SU-DHL-6 (cell line): ENCODE data around the gene TMEM143.

Experiments used
- H2AFZ ChIP-seq: fragments of 200-600 bp; sonication (generic); 2 replicates; pipeline ENCODE4 v1.6.1; 2014; ENCODE audit warnings: low read depth, mild to moderate bottlenecking, moderate library complexity, mixed read lengths, antibody characterized with exemption, low read length; ENCODE audit not compliant: severe bottlenecking
- H3F3A ChIP-seq: fragments of 200-600 bp; shearing (Covaris generic); 2 replicates; pipeline ENCODE4 v1.6.0; 2016; ENCODE audit warnings: antibody characterized with exemption, mild to moderate bottlenecking; ENCODE audit not compliant: insufficient read depth
- H3K27ac ChIP-seq: fragments of 200-600 bp; sonication (generic); 2 replicates; pipeline ENCODE4 v1.5.1; 2016; ENCODE audit warnings: low read depth, mild to moderate bottlenecking, low read length, moderate library complexity, mixed read lengths
- H3K27me3 ChIP-seq: fragments of 200-600 bp; sonication (generic), shearing (Covaris generic); 2 replicates; pipeline ENCODE4 v1.6.0; 2014; ENCODE audit warnings: mild to moderate bottlenecking, low read length
- H3K36me3 ChIP-seq: fragments of 200-600 bp; sonication (generic); 2 replicates; pipeline ENCODE4 v1.6.1; 2014; ENCODE audit warnings: mild to moderate bottlenecking, low read length, mixed read lengths
- H3K4me2 ChIP-seq: fragments of 300-600, 200-600 bp; shearing (Covaris generic), sonication (generic); 2 replicates; pipeline ENCODE4 v1.6.0; 2014; ENCODE audit warnings: low read length, low read depth, mild to moderate bottlenecking; ENCODE audit not compliant: poor library complexity, severe bottlenecking
- H3K4me3 ChIP-seq: fragments of 200-600 bp; sonication (generic); 2 replicates; pipeline ENCODE4 v1.5.1; 2014; ENCODE audit warnings: antibody characterized with exemption, low read length, mild to moderate bottlenecking, mixed read lengths; ENCODE audit not compliant: insufficient read depth, poor library complexity, severe bottlenecking
- H3K79me2 ChIP-seq: fragments of 200-600 bp; sonication (generic); 2 replicates; pipeline ENCODE4 v1.6.1; 2014; ENCODE audit warnings: mild to moderate bottlenecking, low read length, moderate library complexity; ENCODE audit not compliant: insufficient read depth
- H3K9ac ChIP-seq: fragments of 200-600 bp; sonication (generic); 2 replicates; pipeline ENCODE4 v1.7.0; 2014; ENCODE audit warnings: mild to moderate bottlenecking, low read length
- H3K9me2 ChIP-seq: fragments of 200-600 bp; sonication (generic); replicated peaks from 2 replicates; pipeline ENCODE4 v1.6.1; 2014; ENCODE audit warnings: low read length; ENCODE audit not compliant: insufficient read depth
- H3K9me3 ChIP-seq: fragments of 200-600 bp; sonication (generic); 2 replicates; pipeline ENCODE4 v1.6.1; 2014; ENCODE audit warnings: low read length, mixed read lengths; ENCODE audit not compliant: insufficient read depth
- H4K20me1 ChIP-seq: fragments of 200-600 bp; sonication (generic); 2 replicates; pipeline ENCODE4 v1.6.1; 2014; ENCODE audit warnings: low read depth, mild to moderate bottlenecking, antibody characterized with exemption, low read length, moderate library complexity, mixed read lengths
- CTCF ChIP-seq: fragments of 200-600 bp; sonication (generic); IDR thresholded peaks from one replicate; pipeline ENCODE4 v1.5.1; 2017; ENCODE audit warnings: antibody characterized with exemption, mild to moderate bottlenecking, low read length, moderate library complexity; ENCODE audit not compliant: insufficient read depth, poor library complexity, severe bottlenecking
- EZH2phosphoT487 ChIP-seq: fragments of 200-600 bp; sonication (generic), shearing (Covaris generic); conservative IDR thresholded peaks from 2 replicates; pipeline ENCODE4 v1.6.1; 2018; ENCODE audit warnings: mild to moderate bottlenecking, antibody characterized with exemption, low read length, moderate library complexity, mixed read lengths

The TMEM143 gene

GRCh38 chr19:48287748-48288147 is 76.0 kb downstream of the TMEM143 start:
- no peaks in the 10 kb centered on the region for H3F3A ChIP-seq
- H3K27me3 ChIP-seq, result 0 out of 2 replicates have a peak, but pooled peaks cover 4% of the 10 kb centered on the region
- H3K36me3 ChIP-seq, result no peaks in the 10 kb centered on the region
- TF ChIP-seq EZH2phosphoT487, result no peak
- TF ChIP-seq CTCF, result no peak
- H3K9me2 ChIP-seq, result no peaks in the 10 kb centered on the region
- H3K27ac ChIP-seq, result no peak overlapping the region
- no peaks in the 10 kb centered on the region for H3K79me2 ChIP-seq
- H3K4me2 ChIP-seq, result no peak overlapping the region
- no peak overlapping the region for H3K9ac ChIP-seq
- H2AFZ ChIP-seq, result no peak overlapping the region
- no peaks in the 10 kb centered on the region for H4K20me1 ChIP-seq
- no peak overlapping the region for H3K4me3 ChIP-seq
- no peaks in the 10 kb centered on the region for H3K9me3 ChIP-seq

- Histone ChIP-seq H3K27me3 (0 out of 2 replicates have a peak, but pooled peaks cover 4% of the 10 kb centered on the region), H3K9ac (no peak overlapping the region), H3K4me2 (no peak overlapping the region), H4K20me1 (no peaks in the 10 kb centered on the region), H3K79me2 (no peaks in the 10 kb centered on the region), H3F3A (no peaks in the 10 kb centered on the region), H3K4me3 (no peak overlapping the region), H3K36me3 (no peaks in the 10 kb centered on the region), H3K9me3 (no peaks in the 10 kb centered on the region), H3K9me2 (no peaks in the 10 kb centered on the region), H2AFZ (no peak overlapping the region), H3K27ac (no peak overlapping the region)
- TF ChIP-seq CTCF, result no peak
- TF ChIP-seq EZH2phosphoT487, result no peak
Measured at GRCh38 chr19:48284896-48285295, 78.8 kb downstream of the TMEM143 start.

- no peak overlapping the region for H3K4me2 ChIP-seq
- H3K9me2 ChIP-seq, result no peaks in the 10 kb centered on the region
- no peak overlapping the region for H3K9ac ChIP-seq
- H3K9me3 ChIP-seq, result no peaks in the 10 kb centered on the region
- no peak overlapping the region for H2AFZ ChIP-seq
- TF ChIP-seq EZH2phosphoT487 (no peak), CTCF (no peak)
- no peaks in the 10 kb centered on the region for H3F3A ChIP-seq
- no peaks in the 10 kb centered on the region for H4K20me1 ChIP-seq
- no peak overlapping the region for H3K27ac ChIP-seq
- 0 out of 2 replicates have a peak, but pooled peaks cover 4% of the 10 kb centered on the region for H3K27me3 ChIP-seq
- H3K79me2 ChIP-seq, result no peaks in the 10 kb centered on the region
- no peaks in the 10 kb centered on the region for H3K36me3 ChIP-seq
- no peak overlapping the region for H3K4me3 ChIP-seq
Measured at GRCh38 chr19:48283908-48284307, 79.8 kb downstream of the TMEM143 start.
